Gastrocnemius medialis (tissue), 4 donors: Measurements from ENCODE around the gene OSBPL10.

Experiments
- CTCF ChIP-seq, 5 experiments: fragments of 450-650 bp in 3 of 5; fragments of 200-600 bp in 2 of 5; sonication (generic) in 2 of 5; IDR thresholded peaks in 4 of 5; conservative IDR thresholded peaks in 1 of 5; 1 replicate in 4 of 5; 2 replicates in 1 of 5; pipeline ENCODE4 v1.5.1; 2016 to 2019; ENCODE audit warnings: antibody characterized with exemption in 5 of 5, mild to moderate bottlenecking in 3 of 5, moderate library complexity in 3 of 5
- POLR2A ChIP-seq, 2 donors: fragments of 450-650 bp; IDR thresholded peaks; one replicate each; pipeline ENCODE4 v1.6.1; 2017; ENCODE audit warnings: antibody characterized with exemption in 2 of 2, mild to moderate bottlenecking in 2 of 2, moderate library complexity in 2 of 2

- TF ChIP-seq CTCF (IDR thresholded peaks at IDR 0.05 in 4 of 5, conservative IDR thresholded peaks at IDR 0.05 in 1 of 5) = no peak
- no peak for TF ChIP-seq POLR2A (IDR thresholded peaks at IDR 0.05)
Observed at GRCh38 chr3:31978553-31978952, 2.5 kb downstream of the OSBPL10 start.
